Stomach (tissue), 9 donors: ENCODE measurements around the gene VGLL1. TPM values are rescaled to one million over a fixed set of nuclear protein-coding genes. Genes with fewer than 3 reads are reported as not detected.

Source experiments
- DNase-seq, 2 donors: peaks; one replicate each; pipeline versions ENCODE4 v3.0.0 to v3.0.0-alpha.2; 2013 to 2019
- H3K27ac ChIP-seq, 5 donors: fragments of 200-600 bp in 4 of 5; sonication (generic) in 4 of 5; one replicate each; pipeline ENCODE4 v1.5.1; 2013 to 2019; ENCODE audit warnings: mild to moderate bottlenecking in 1 of 5, moderate library complexity in 1 of 5
- H3K27me3 ChIP-seq, 3 donors: fragments of 200-600 bp; sonication (generic); one replicate each; pipeline ENCODE4 v1.5.1; 2017 to 2019; ENCODE audit warnings: mixed run types in 1 of 3
- H3K36me3 ChIP-seq, 4 donors: fragments of 200-600 bp; sonication (generic); 1 replicate in 3 of 4; 2 replicates in 1 of 4; pipeline ENCODE4 v1.5.1; 2016 to 2019
- H3K4me1 ChIP-seq, 4 donors: fragments of 200-600 bp; sonication (generic); one replicate each; pipeline ENCODE4 v1.5.1; 2016 to 2019
- H3K4me3 ChIP-seq, 4 donors: fragments of 200-600 bp; sonication (generic) in 3 of 4; one replicate each; pipeline ENCODE4 v1.5.1; 2016 to 2019; ENCODE audit warnings: mild to moderate bottlenecking in 1 of 4
- H3K9me3 ChIP-seq, 4 donors: fragments of 200-600 bp; sonication (generic); one replicate each; pipeline ENCODE4 v1.5.1; 2016 to 2019
- EP300 ChIP-seq: sonication (generic); formaldehyde crosslinking; IDR thresholded peaks from one replicate; pipeline ENCODE4 v1.6.1; 2017; ENCODE audit warnings: antibody characterized with exemption
- POLR2A ChIP-seq, 4 donors: fragments of 450-650 bp; IDR thresholded peaks; one replicate each; pipeline ENCODE4 v1.6.1; 2016; ENCODE audit warnings: antibody characterized with exemption in 4 of 4, control low read depth in 2 of 4, mild to moderate bottlenecking in 1 of 4, moderate library complexity in 1 of 4
- POLR2AphosphoS5 ChIP-seq, 3 donors: sonication (generic); formaldehyde crosslinking; IDR thresholded peaks; one replicate each; pipeline ENCODE4 v1.6.1; 2016; ENCODE audit warnings: antibody characterized with exemption in 3 of 3
- WGBS, 5 donors: extraction: QIAGEN DNeasy Blood & Tissue Kit in 3 of 5; methylation state at CpG; one replicate each; pipeline versions ENCODE4 v1.1.5 to v1.1.7; 2013 to 2018; 5-methylcytosine and 5-hydroxymethylcytosine counted together
- intact Hi-C: fragments of 100-400 bp; cut with DNase I; formaldehyde crosslinking; loops from one replicate; pipeline ENCODE4 v1.15.1; 2023; ENCODE audit warnings: low total_unique reads
- polyA plus RNA-seq, 3 donors: library from polyadenylated mRNA; stranded (reverse); fragments of 200-250 nt; gene quantifications; one replicate each; pipeline ENCODE4 v1.2.3, GENCODE V29; 2013
- total RNA-seq, 5 donors: library from RNA; depleted of rRNA; stranded (reverse); fragments of >200 nt; gene quantifications; one replicate each; pipeline versions ENCODE4 v1.1.0 to v1.2.3, GENCODE V29; 2014 to 2016
- TF ChIP-seq, protein P1 (sequence below), 7 experiments: fragments of 450-650 bp in 4 of 7; fragments of 200-600 bp in 3 of 7; sonication (generic) in 3 of 7; IDR thresholded peaks; one replicate each; pipeline ENCODE4 v1.5.1; 2016 to 2019; ENCODE audit warnings: antibody characterized with exemption in 7 of 7, control low read depth in 2 of 7, mild to moderate bottlenecking in 1 of 7
- donor health status: healthy with polysubstance abuse.
- donor health status: Bipolar disorder and iron deficiency.
- donor health status: healthy.

VGLL1 gene
- total and polyA plus RNA-seq, 8 donors: 0.43 to 7.7 (median 1.2) TPM; not detected in 5

DNA sequence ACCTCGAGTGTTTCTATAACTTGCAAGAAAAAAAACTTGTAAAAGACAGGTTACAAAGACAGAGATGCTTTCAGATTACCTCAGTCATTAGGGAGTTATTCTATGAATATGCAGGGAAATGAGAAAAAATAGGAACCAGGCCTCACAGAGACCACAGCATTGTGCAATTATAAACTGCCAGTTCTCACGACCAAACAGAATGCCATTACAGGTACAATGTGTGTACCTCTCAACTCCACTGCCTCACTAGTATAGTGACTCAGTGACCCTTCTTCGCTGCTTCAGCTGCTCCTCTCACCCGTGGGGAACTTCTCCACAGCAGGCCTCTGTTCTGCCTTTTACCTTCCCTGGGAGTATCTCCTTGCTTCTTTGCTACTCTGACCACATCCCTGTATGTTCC is 37.0 kb upstream of the VGLL1 start:
- intact Hi-C loops: no loop called here
- no peaks in the 10 kb centered on the region for H3K36me3 ChIP-seq
- no peak for DNase-seq
- no peak overlapping the region for H3K27ac ChIP-seq
- H3K4me1 ChIP-seq: peaks cover 0 to 12% (median 6%) of the 10 kb centered on the region in 4 donors
- no peak for TF ChIP-seq POLR2A (IDR thresholded peaks at IDR 0.05)
- TF ChIP-seq POLR2AphosphoS5 (IDR thresholded peaks at IDR 0.05): no peak
- TF ChIP-seq, protein P1, sequence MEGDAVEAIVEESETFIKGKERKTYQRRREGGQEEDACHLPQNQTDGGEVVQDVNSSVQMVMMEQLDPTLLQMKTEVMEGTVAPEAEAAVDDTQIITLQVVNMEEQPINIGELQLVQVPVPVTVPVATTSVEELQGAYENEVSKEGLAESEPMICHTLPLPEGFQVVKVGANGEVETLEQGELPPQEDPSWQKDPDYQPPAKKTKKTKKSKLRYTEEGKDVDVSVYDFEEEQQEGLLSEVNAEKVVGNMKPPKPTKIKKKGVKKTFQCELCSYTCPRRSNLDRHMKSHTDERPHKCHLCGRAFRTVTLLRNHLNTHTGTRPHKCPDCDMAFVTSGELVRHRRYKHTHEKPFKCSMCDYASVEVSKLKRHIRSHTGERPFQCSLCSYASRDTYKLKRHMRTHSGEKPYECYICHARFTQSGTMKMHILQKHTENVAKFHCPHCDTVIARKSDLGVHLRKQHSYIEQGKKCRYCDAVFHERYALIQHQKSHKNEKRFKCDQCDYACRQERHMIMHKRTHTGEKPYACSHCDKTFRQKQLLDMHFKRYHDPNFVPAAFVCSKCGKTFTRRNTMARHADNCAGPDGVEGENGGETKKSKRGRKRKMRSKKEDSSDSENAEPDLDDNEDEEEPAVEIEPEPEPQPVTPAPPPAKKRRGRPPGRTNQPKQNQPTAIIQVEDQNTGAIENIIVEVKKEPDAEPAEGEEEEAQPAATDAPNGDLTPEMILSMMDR (IDR thresholded peaks at IDR 0.05): no peak
- no peak for TF ChIP-seq EP300
- H3K9me3 ChIP-seq: peaks cover 0 to 3% (median 0%) of the 10 kb centered on the region in 4 donors
- H3K27me3 ChIP-seq: peaks cover 0 to 6% (median 4%) of the 10 kb centered on the region in 3 donors
- no peak overlapping the region for H3K4me3 ChIP-seq
- 64 to 80% (median 78%) methylated on average over 4 of the region's 4 CpGs for WGBS, 5 donors

DNA sequence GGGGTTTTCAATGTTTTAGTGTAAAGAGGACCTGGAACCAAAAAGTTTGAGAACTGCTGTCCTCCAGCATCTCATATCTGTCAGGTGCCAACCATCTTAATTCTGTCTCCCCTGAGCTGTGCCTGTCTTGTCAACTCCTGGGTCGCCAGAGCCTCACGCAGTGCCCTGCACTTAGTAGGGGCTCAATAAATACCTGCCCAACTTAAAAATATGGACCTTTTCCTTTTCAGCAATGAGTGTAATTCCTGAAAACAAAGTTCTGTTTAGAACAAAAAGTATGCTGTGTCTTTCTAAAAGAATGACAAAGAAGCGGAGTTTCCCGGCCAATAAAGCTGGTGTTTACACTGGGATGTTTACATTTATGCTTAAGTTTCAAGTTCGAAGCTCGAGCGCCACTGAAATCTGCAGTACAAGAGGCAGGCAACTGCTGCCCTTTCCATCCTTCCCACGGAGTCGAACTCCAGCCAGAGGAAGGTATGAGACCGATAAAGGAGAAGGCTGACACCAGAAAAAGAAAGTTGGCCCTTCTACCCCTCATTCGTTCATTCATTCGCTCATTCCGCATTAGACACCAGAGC is 35.7 kb upstream of the VGLL1 start:
- TF ChIP-seq POLR2AphosphoS5 (IDR thresholded peaks at IDR 0.05) (no peak), EP300 (no peak), POLR2A (IDR thresholded peaks at IDR 0.05) (no peak)
- TF ChIP-seq, protein P1 (IDR thresholded peaks at IDR 0.05): no peak
- no peak for DNase-seq
- H3K4me1 ChIP-seq: peaks cover 0 to 12% (median 6%) of the 10 kb centered on the region in 4 donors
- intact Hi-C loops: no loop called here
- H3K27me3 ChIP-seq: peaks cover 0 to 6% (median 4%) of the 10 kb centered on the region in 3 donors
- peak overlapping the region; percentile 56 to 74 (median 64) for H3K4me3 ChIP-seq
- WGBS, 5 donors: 2 to 45% (median 6%) methylated on average over 13 of the region's 13 CpGs
- peak overlapping the region; percentile 95 to 98 (median 96) for H3K27ac ChIP-seq
- peaks cover 0 to 12% (median 10%) of the 10 kb centered on the region in 4 donors for H3K36me3 ChIP-seq
- peaks cover 0 to 3% (median 0%) of the 10 kb centered on the region in 4 donors for H3K9me3 ChIP-seq

DNA sequence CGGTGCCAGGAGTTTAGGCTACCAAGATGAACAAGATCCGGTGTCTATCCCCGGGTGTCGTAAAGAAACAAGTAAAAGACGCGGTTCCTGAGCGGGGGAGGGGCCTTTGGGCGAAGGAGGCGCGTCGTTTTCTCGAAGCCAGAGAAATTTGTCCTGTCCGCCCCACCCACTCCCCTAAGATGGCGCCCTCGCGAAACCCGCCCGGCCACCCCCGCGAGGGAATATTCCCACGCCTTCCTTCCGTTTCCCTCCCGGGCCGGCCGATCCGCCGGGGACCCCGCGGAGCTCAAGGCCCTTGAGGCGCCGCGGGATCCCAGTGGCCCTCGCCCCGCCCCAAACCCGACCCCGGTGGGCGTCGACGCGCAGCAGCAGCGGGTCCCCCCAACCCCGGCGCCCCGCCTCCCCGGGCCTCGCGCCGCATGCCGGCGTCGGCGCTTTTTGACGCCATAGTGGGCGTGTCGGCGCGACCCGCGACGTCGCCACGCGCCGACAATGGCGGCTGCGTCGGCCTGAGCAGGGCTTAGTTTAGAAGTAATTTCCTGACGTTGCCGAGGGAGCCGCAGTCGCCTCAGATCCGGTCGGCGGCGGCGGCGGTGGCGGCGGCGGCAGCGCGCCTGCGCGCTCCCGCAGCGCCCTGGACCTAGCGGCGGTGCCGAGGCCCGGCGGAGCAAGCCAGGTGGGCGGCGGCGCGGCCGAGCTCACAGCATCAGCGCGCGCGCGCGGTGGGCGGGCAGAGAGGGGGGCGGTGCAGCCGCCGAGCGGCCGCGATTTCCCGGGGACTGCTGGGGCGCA is 35.1 kb upstream of the VGLL1 start:
- Histone ChIP-seq H3K4me3 (peak overlapping the region; percentile 56 to 74 (median 64)), H3K27me3 (peaks cover 0 to 6% (median 4%) of the 10 kb centered on the region in 3 donors), H3K36me3 (peaks cover 0 to 19% (median 17%) of the 10 kb centered on the region in 4 donors), H3K9me3 (peaks cover 0 to 3% (median 0%) of the 10 kb centered on the region in 4 donors), H3K27ac (peak overlapping the region; percentile 95 to 98 (median 96)), H3K4me1 (peaks cover 0 to 12% (median 6%) of the 10 kb centered on the region in 4 donors)
- TF ChIP-seq POLR2AphosphoS5 (IDR thresholded peaks at IDR 0.05) (peak; percentile 14 to 67 (median 17)), EP300 (no peak)
- WGBS, 5 donors: 0 to 62% (median 13%) methylated on average over 17 to 105 of the region's 111 CpGs
- peak; percentile 75 to 94 for DNase-seq
- intact Hi-C loops: no loop called here

DNA sequence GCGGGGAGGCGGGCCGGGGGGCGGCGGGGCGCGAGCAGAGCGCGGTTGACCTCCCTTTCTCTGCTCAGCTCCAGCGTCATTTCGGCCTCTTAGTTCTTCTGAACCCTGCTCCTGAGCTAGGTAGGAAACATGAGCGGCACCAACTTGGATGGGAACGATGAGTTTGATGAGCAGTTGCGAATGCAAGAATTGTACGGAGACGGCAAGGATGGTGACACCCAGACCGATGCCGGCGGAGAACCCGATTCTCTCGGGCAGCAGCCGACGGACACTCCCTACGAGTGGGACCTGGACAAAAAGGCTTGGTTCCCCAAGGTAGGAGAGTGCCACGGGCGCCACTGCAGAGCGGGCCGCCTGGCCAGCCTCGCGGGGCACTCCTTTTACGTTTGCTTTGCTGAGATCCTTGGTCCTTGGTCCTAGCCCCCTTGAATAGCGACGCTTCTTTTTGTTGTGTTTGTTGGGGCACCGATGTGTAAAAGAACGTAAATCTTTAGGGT is 34.4 kb upstream of the VGLL1 start, which contains the start of gene HTATSF1:
Gene HTATSF1, plus strand, starts transcription at position 37 of the 497 bp plus-strand sequence. Its CDS starts 93 bp downstream, at position 130.
- TF ChIP-seq POLR2AphosphoS5 (IDR thresholded peaks at IDR 0.05): no peak
- H3K27ac ChIP-seq: peak within 1 kb of the TSS; percentile 95 to 98 (median 96)
- peak within 1 kb of the TSS; percentile 56 to 74 (median 64) for H3K4me3 ChIP-seq
- peaks cover 0 to 25% (median 23%) of the 10 kb centered on the region in 4 donors for H3K36me3 ChIP-seq
- peak in 1 of 2 donors; percentile 30 for DNase-seq
- intact Hi-C loops: no loop called here
- peaks cover 0 to 12% (median 6%) of the 10 kb centered on the region in 4 donors for H3K4me1 ChIP-seq
- WGBS, 5 donors: 0 to 40% (median 4%) methylated on average over 6 to 35 of the region's 35 CpGs
- H3K27me3 ChIP-seq: peaks cover 0 to 4% (median 0%) of the 10 kb centered on the region in 3 donors
- H3K9me3 ChIP-seq: peaks cover 0 to 3% (median 0%) of the 10 kb centered on the region in 4 donors

DNA sequence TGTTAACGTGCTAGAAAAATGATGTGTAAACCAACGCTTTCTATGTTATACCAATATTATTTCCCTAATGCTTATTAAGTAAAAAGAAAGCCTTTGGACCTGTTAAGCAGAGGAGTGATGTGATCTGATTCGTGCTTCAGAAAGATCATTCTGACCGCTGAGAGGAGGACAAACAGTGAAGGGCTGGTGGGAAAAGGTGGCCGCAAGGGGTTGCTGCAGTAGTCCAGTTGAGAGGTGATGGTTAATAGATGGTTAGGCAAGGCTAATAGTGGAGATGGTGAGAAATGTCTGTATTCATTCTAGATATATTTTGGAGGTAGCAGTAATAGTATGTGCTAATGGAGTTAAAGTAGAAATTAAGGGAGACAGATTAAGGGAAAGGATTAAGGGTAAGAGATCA is 12.9 kb upstream of the VGLL1 start:
- H3K27me3 ChIP-seq: peaks cover 0 to 6% (median 0%) of the 10 kb centered on the region in 3 donors
- no peak for DNase-seq
- H3K4me1 ChIP-seq: no peaks in the 10 kb centered on the region
- H3K9me3 ChIP-seq: no peaks in the 10 kb centered on the region
- intact Hi-C loops: no loop called here
- TF ChIP-seq, protein P1 (IDR thresholded peaks at IDR 0.05): no peak
- TF ChIP-seq EP300 (no peak), POLR2AphosphoS5 (IDR thresholded peaks at IDR 0.05) (no peak), POLR2A (IDR thresholded peaks at IDR 0.05) (no peak)
- H3K4me3 ChIP-seq: no peak overlapping the region
- 65 to 79% (median 76%) methylated on average over 5 of the region's 5 CpGs for WGBS, 5 donors
- H3K27ac ChIP-seq: no peak overlapping the region
- no peaks in the 10 kb centered on the region for H3K36me3 ChIP-seq
